GM19455 (cell line): ENCODE measurements around the gene CALHM4.

Source experiments
- ATAC-seq: cut with Tn5 transposase; IDR thresholded peaks from one replicate; pipeline ENCODE4 v1.9.1; 2021; ENCODE audit not compliant: unreplicated experiment

The CALHM4 gene

GRCh38 chr6:116553451-116553850 is at the start of gene CALHM4:
Gene CALHM4 (plus strand): TSS chr6:116553751. CDS start chr6:116553794, 43 bp downstream.
- no peak for ATAC-seq

GRCh38 chr6:116507324-116507723 is 46.2 kb upstream of the CALHM4 start:
- ATAC-seq = no peak

GRCh38 chr6:116508527-116508926 is 45.0 kb upstream of the CALHM4 start:
- no peak for ATAC-seq

- ATAC-seq = no peak
These were observed 42.0 kb upstream of the CALHM4 start, which contains the start of gene CALHM5 for GRCh38 chr6:116511424-116512110. Gene CALHM5 (plus strand): TSS chr6:116511639. CDS start chr6:116511697, 58 bp downstream.

- ATAC-seq = peak; percentile 82
These were observed 41.4 kb upstream of the CALHM4 start for GRCh38 chr6:116512111-116512559.

- no peak for ATAC-seq
These were observed 40.8 kb upstream of the CALHM4 start for GRCh38 chr6:116512734-116513133.

- ATAC-seq = no peak
These were observed 40.2 kb upstream of the CALHM4 start for GRCh38 chr6:116513224-116513875.

- ATAC-seq = no peak
These were observed 39.4 kb upstream of the CALHM4 start for GRCh38 chr6:116514111-116514510.

GRCh38 chr6:116515141-116515540 is 38.4 kb upstream of the CALHM4 start:
- ATAC-seq = no peak

GRCh38 chr6:116518621-116519368 is 34.8 kb upstream of the CALHM4 start:
- ATAC-seq = no peak

- ATAC-seq = no peak
These were observed 30.7 kb upstream of the CALHM4 start for GRCh38 chr6:116522896-116523295.

- no peak for ATAC-seq
These were observed 29.3 kb upstream of the CALHM4 start for GRCh38 chr6:116524236-116524635.

GRCh38 chr6:116528133-116528532 is 25.4 kb upstream of the CALHM4 start:
- no peak for ATAC-seq

GRCh38 chr6:116528780-116529179 is 24.8 kb upstream of the CALHM4 start:
- ATAC-seq = no peak

- ATAC-seq = no peak
These were observed 23.9 kb upstream of the CALHM4 start for GRCh38 chr6:116529466-116530290.

- no peak for ATAC-seq
These were observed 23.1 kb upstream of the CALHM4 start for GRCh38 chr6:116530436-116530835.

GRCh38 chr6:116531675-116532570 is 21.6 kb upstream of the CALHM4 start:
- peak; percentile 83 for ATAC-seq

GRCh38 chr6:116533233-116533957 is 20.2 kb upstream of the CALHM4 start:
- no peak for ATAC-seq

GRCh38 chr6:116535109-116535508 is 18.4 kb upstream of the CALHM4 start:
- ATAC-seq = no peak
